Esophagus squamous epithelium (tissue), 5 donors: Measurements from ENCODE around the gene ZNF384. TPM values are rescaled to one million over a fixed set of nuclear protein-coding genes. Genes with fewer than 3 reads are reported as not detected.

Source experiments
- DNase-seq: peaks from one replicate; lab custom pipeline; 2025; lab: John Stamatoyannopoulos, UW
- H3K27ac ChIP-seq, 4 donors: fragments of 200-600 bp; sonication (generic); one replicate each; pipeline ENCODE4 v1.5.1; 2016 to 2019; ENCODE audit warnings: mild to moderate bottlenecking in 1 of 4
- H3K27me3 ChIP-seq, 4 donors: fragments of 200-600 bp; sonication (generic); 1 replicate in 3 of 4; 2 replicates in 1 of 4; pipeline versions ENCODE4 v1.5.1 to v1.6.0; 2017 to 2021; ENCODE audit warnings: antibody characterized with exemption in 1 of 4
- H3K36me3 ChIP-seq, 3 donors: fragments of 200-600 bp; sonication (generic); one replicate each; pipeline ENCODE4 v1.5.1; 2016 to 2019
- H3K4me1 ChIP-seq, 3 donors: fragments of 200-600 bp; sonication (generic); one replicate each; pipeline ENCODE4 v1.5.1; 2017 to 2019
- H3K4me3 ChIP-seq, 4 donors: fragments of 200-600 bp; sonication (generic); 1 replicate in 3 of 4; 2 replicates in 1 of 4; pipeline ENCODE4 v1.5.1; 2016 to 2019; ENCODE audit warnings: mild to moderate bottlenecking in 2 of 4, moderate library complexity in 1 of 4
- H3K9me3 ChIP-seq, 3 donors: fragments of 200-600 bp; sonication (generic); one replicate each; pipeline ENCODE4 v1.5.1; 2016 to 2019
- POLR2A ChIP-seq, 4 donors: fragments of 450-650 bp; IDR thresholded peaks; one replicate each; pipeline ENCODE4 v1.6.1; 2017; ENCODE audit warnings: antibody characterized with exemption in 4 of 4, mild to moderate bottlenecking in 4 of 4, moderate library complexity in 3 of 4
- WGBS, 2 donors: methylation state at CpG; one replicate each; pipeline ENCODE4 v1.1.5; 2018; 5-methylcytosine and 5-hydroxymethylcytosine counted together
- intact Hi-C: fragments of 100-400 bp; cut with DNase I; formaldehyde crosslinking; loops from one replicate; pipeline ENCODE4 v1.15.0; 2022
- total RNA-seq, 4 donors: library from RNA; depleted of rRNA; stranded (reverse); fragments of >200 nt; gene quantifications; one replicate each; pipeline ENCODE4 v1.1.0, GENCODE V29; 2016
- TF ChIP-seq, protein P1 (sequence below), 6 experiments: fragments of 450-650 bp in 4 of 6; fragments of 200-600 bp in 2 of 6; sonication (generic) in 2 of 6; IDR thresholded peaks; one replicate each; pipeline ENCODE4 v1.5.1; 2016 to 2019; ENCODE audit warnings: antibody characterized with exemption in 6 of 6, mild to moderate bottlenecking in 4 of 6, moderate library complexity in 4 of 6
- donor health status: DM: yes; HTN: yes; CAD: no.

ZNF384 gene
- total RNA-seq, 4 donors from 2014 or later, result 19.6 to 36.2 (median 26.8) TPM

- no peak for DNase-seq
- intact Hi-C loops, result no loop called here
- H3K4me3 ChIP-seq, result peak overlapping the region in 3 of 4 donors; percentile 34 to 68 (median 53)
- 19 to 24% methylated on average over 16 of the region's 16 CpGs for WGBS, 2 donors
- peaks cover 11 to 18% (median 15%) of the 10 kb centered on the region in 3 donors for H3K4me1 ChIP-seq
- TF ChIP-seq POLR2A (IDR thresholded peaks at IDR 0.05), result no peak
- TF ChIP-seq, protein P1, sequence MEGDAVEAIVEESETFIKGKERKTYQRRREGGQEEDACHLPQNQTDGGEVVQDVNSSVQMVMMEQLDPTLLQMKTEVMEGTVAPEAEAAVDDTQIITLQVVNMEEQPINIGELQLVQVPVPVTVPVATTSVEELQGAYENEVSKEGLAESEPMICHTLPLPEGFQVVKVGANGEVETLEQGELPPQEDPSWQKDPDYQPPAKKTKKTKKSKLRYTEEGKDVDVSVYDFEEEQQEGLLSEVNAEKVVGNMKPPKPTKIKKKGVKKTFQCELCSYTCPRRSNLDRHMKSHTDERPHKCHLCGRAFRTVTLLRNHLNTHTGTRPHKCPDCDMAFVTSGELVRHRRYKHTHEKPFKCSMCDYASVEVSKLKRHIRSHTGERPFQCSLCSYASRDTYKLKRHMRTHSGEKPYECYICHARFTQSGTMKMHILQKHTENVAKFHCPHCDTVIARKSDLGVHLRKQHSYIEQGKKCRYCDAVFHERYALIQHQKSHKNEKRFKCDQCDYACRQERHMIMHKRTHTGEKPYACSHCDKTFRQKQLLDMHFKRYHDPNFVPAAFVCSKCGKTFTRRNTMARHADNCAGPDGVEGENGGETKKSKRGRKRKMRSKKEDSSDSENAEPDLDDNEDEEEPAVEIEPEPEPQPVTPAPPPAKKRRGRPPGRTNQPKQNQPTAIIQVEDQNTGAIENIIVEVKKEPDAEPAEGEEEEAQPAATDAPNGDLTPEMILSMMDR (IDR thresholded peaks at IDR 0.05), result no peak
- H3K27me3 ChIP-seq, result peaks cover 5 to 96% (median 21%) of the 10 kb centered on the region in 4 donors
- no peaks in the 10 kb centered on the region for H3K9me3 ChIP-seq
- no peak overlapping the region for H3K27ac ChIP-seq
- H3K36me3 ChIP-seq, result no peaks in the 10 kb centered on the region
Observed at GRCh38 chr12:6699259-6699988, 10.2 kb upstream of the ZNF384 start.

DNA sequence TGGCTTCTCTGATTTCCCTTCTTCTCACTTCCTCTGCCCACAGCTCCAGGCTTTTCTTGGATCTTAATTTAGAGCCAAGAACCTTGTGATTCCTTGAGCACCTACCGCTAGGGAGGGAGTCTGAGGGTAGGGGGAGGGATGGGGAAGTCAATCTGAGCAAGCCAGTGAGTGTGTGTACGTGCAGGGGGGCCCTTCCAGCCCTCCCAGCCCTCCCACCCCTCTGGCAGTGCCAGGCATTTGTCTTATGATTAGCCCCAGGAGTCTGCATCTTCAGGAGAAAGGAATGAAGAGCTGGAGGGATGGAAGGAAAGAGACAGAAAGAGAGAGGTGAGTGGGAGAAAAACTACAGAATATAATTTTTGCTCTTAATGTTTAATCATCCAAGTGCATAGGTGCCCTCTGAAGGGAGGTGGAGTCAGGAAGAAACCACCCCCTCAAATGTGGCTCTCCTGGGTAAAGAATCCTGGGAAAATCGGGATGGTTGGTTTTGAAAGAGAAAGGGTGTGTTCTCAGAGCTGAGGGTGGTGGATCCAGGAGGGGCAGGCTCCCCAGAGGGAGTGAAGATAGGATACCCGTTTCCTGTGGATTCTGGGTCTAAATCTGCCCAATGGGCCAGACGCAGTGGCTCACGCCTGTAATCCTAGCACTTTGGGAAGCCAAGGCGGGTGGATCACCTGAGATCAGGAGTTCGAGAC lies 9.3 kb upstream of the ZNF384 start:
- no peak for DNase-seq
- Histone ChIP-seq H3K4me1 (peaks cover 11 to 18% (median 15%) of the 10 kb centered on the region in 3 donors), H3K4me3 (no peak overlapping the region), H3K27me3 (peaks cover 5 to 93% (median 21%) of the 10 kb centered on the region in 4 donors), H3K27ac (no peak overlapping the region), H3K36me3 (no peaks in the 10 kb centered on the region), H3K9me3 (no peaks in the 10 kb centered on the region)
- intact Hi-C loops, result no loop called here
- WGBS, 2 donors, result 47 to 51% methylated on average over 7 to 8 of the region's 8 CpGs
- TF ChIP-seq, protein P1 (IDR thresholded peaks at IDR 0.05), result no peak
- TF ChIP-seq POLR2A (IDR thresholded peaks at IDR 0.05), result no peak

DNA sequence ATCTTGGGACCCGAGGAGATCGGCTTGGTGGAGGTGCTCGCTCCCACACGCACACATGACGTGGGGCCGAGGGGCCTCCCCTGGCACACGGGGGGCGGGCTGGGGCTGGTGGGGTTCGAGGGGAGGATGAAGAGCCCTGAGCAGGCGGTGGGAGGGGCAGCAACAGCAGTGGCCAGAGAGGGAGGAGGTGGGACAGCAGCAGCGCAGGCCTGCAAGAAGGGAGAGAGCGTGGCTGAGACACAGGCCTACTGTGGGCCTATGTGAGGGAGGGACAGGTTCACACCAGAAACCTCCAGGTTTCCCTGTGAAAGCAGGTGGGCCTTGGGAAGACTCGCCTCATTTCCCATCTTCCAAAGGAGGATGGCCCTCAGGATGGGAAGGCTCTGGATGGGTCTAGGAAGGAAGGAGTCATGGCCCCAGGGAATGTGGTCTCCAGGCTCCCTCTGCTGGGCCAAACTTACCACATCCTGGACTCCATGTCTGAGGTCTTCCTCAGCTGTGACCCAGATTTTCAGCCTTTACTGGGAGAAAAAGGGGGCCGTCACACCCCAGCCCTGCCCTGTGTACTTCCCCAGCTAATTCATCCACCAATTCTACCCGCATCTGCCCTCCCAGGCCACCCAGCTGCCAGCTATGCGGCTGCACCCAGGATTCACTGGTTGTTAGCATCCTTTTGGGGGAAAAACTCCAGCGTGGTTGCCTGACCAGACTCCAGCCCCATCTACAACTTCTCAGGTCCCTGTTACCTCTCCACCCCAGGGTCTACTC lies 8.6 kb upstream of the ZNF384 start:
- no peak for DNase-seq
- TF ChIP-seq POLR2A (IDR thresholded peaks at IDR 0.05), result no peak
- TF ChIP-seq, protein P1 (IDR thresholded peaks at IDR 0.05), result peak in 4 of 6 experiments; percentile 19 to 55 (median 27)
- Histone ChIP-seq H3K4me1 (peaks cover 11 to 18% (median 15%) of the 10 kb centered on the region in 3 donors), H3K9me3 (no peaks in the 10 kb centered on the region), H3K27ac (no peak overlapping the region), H3K4me3 (no peak overlapping the region), H3K36me3 (no peaks in the 10 kb centered on the region), H3K27me3 (peaks cover 5 to 85% (median 21%) of the 10 kb centered on the region in 4 donors)
- WGBS, 2 donors, result 51 to 67% methylated on average over 11 of the region's 17 CpGs
- intact Hi-C loops, result no loop called here

DNA sequence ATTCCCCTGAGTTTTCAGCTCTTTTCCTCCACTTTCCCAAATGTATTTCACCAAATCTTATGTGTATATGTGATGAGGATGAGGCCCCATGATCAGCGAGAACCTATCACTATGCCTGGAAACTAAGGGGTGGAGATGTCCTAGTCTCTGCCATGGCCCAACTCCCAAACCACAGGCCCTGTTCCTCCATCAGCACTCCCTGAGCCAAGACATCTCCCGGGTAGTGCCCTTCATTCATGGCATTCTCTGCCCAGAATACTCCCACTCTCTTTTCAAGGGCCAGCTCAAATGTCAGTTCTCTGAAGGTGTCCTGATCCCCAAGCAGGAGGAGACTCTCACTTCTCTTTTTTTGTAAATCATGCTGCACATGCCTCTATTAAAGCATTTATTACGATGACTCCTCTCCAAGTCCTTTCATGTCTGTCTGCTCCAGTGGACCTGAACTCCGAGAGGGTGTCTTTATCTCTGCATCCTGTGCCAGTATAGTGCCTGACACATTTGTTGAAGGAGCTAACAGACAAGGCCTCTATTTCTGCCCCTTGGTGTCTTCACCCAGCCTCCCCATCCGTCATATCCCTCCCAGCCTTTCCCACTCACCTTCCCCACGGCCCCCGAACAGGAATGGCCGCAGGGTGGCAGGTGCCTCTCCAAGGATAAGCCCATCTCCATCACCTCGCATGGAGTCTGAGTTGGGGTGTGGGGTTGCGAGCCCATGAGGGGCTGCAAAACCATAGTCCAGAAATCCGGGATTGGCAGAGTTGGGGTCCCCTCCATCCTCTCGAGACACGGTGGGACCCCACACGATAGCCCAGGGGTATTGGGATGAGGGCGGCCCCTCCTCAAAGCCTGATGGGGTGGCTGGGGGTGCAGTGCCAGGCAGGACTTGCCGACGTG lies 7.8 kb upstream of the ZNF384 start:
- no peaks in the 10 kb centered on the region for H3K36me3 ChIP-seq
- no peak for TF ChIP-seq POLR2A (IDR thresholded peaks at IDR 0.05)
- TF ChIP-seq, protein P1 (IDR thresholded peaks at IDR 0.05), result no peak
- no peak overlapping the region for H3K4me3 ChIP-seq
- intact Hi-C loops, result no loop called here
- H3K27ac ChIP-seq, result no peak overlapping the region
- H3K9me3 ChIP-seq, result no peaks in the 10 kb centered on the region
- H3K4me1 ChIP-seq, result peaks cover 11 to 18% (median 15%) of the 10 kb centered on the region in 3 donors
- no peak for DNase-seq
- peaks cover 5 to 77% (median 21%) of the 10 kb centered on the region in 4 donors for H3K27me3 ChIP-seq
- WGBS, 2 donors, result 51 to 52% methylated on average over 5 to 7 of the region's 17 CpGs
